Endodermal cell (in vitro differentiated cells): ENCODE results near the gene TMPRSS2. TPM values are rescaled to one million over a fixed set of nuclear protein-coding genes. Genes with fewer than 3 reads are reported as not detected.

ENCODE experiments used
- DNase-seq: peaks from one replicate; pipeline ENCODE4 v3.0.0-alpha.2; 2017
- H3K27ac ChIP-seq: 2 replicates; pipeline ENCODE4 v1.5.1; 2013; ENCODE audit warnings: mild to moderate bottlenecking, low read depth, low read length, moderate library complexity
- H3K27me3 ChIP-seq: 2 replicates; pipeline ENCODE4 v1.6.1; 2013; ENCODE audit warnings: mild to moderate bottlenecking, low read length, moderate library complexity; ENCODE audit not compliant: insufficient read depth, control insufficient read depth, poor library complexity, severe bottlenecking
- H3K36me3 ChIP-seq: 2 replicates; pipeline ENCODE4 v1.7.0; 2013; ENCODE audit warnings: mild to moderate bottlenecking, low read length, moderate library complexity; ENCODE audit not compliant: control insufficient read depth, insufficient read depth
- H3K4me1 ChIP-seq: one replicate; pipeline ENCODE4 v1.7.0; 2013; ENCODE audit warnings: low read length; ENCODE audit not compliant: control insufficient read depth, insufficient read depth
- H3K4me3 ChIP-seq: 2 replicates; pipeline ENCODE4 v1.5.1; 2013; ENCODE audit warnings: mild to moderate bottlenecking, low read length, moderate library complexity
- H3K9ac ChIP-seq: 2 replicates; pipeline ENCODE4 v1.6.1; 2013; ENCODE audit warnings: mild to moderate bottlenecking, low read length, moderate library complexity; ENCODE audit not compliant: poor library complexity, severe bottlenecking; ENCODE audit errors: extremely low read depth
- H3K9me3 ChIP-seq: 2 replicates; pipeline ENCODE4 v1.6.1; 2013; ENCODE audit warnings: mild to moderate bottlenecking, low read length, moderate library complexity; ENCODE audit not compliant: control insufficient read depth
- H3K27ac Mint-ChIP-seq: 2 replicates; pipeline ENCODE4 v1.8.0; 2020; ENCODE audit warnings: mixed read lengths
- H3K27me3 Mint-ChIP-seq: 2 replicates; pipeline ENCODE4 v1.8.0; 2021; ENCODE audit warnings: mild to moderate bottlenecking, mixed read lengths; ENCODE audit not compliant: insufficient read depth
- H3K36me3 Mint-ChIP-seq: 2 replicates; pipeline ENCODE4 v1.8.0; 2020; ENCODE audit warnings: low read depth, mixed read lengths
- H3K4me1 Mint-ChIP-seq: 2 replicates; pipeline ENCODE4 v1.8.0; 2020; ENCODE audit warnings: mixed read lengths
- H3K4me3 Mint-ChIP-seq: 2 replicates; pipeline ENCODE4 v1.8.0; 2020; ENCODE audit warnings: mild to moderate bottlenecking, moderate library complexity, mixed read lengths
- H3K9me3 Mint-ChIP-seq: 2 replicates; pipeline ENCODE4 v1.8.0; 2020; ENCODE audit warnings: mild to moderate bottlenecking, mixed read lengths
- CTCF ChIP-seq: fragments of 200-600 bp; sonication (generic); conservative IDR thresholded peaks from 2 replicates; pipeline ENCODE4 v1.5.0; 2021; ENCODE audit warnings: antibody characterized with exemption, mild to moderate bottlenecking
- WGBS, 2 experiments: methylation state at CpG; one replicate each; pipeline versions ENCODE4 v1.1.5 to v1.1.7; 2013; ENCODE audit warnings: missing lambda C conversion rate in 2 of 2, mixed read lengths in 1 of 2; ENCODE audit not compliant: insufficient coverage in 1 of 2, insufficient read length in 1 of 2; 5-methylcytosine and 5-hydroxymethylcytosine counted together
- total RNA-seq, 2 donors: library from RNA; stranded (reverse); fragmentation: NEBNext Ultra II Directional in 1 of 2; extraction: Animal tissue kit (Norgen Biotek cat#: 25700) in 1 of 2; gene quantifications; 2 replicates in 1 of 2; 3 replicates in 1 of 2; pipeline ENCODE4 v1.2.1, GENCODE V29; 2021

TMPRSS2 gene
- total RNA-seq, 2 donors from 2014 or later, result 17.6 to 19.2 TPM

GRCh38 chr21:41429925-41430491 lies 78.0 kb downstream of the TMPRSS2 start:
- Mint-ChIP-seq H3K27me3 (peaks cover 47% of the 10 kb centered on the region), H3K27ac (no peak overlapping the region), H3K9me3 (peaks cover 7% of the 10 kb centered on the region), H3K4me1 (no peaks in the 10 kb centered on the region), H3K4me3 (no peak overlapping the region), H3K36me3 (no peaks in the 10 kb centered on the region)
- TF ChIP-seq CTCF, result no peak
- Histone ChIP-seq H3K9ac (no peak overlapping the region), H3K27ac (no peak overlapping the region), H3K36me3 (no peaks in the 10 kb centered on the region), H3K4me1 (no peaks in the 10 kb centered on the region), H3K4me3 (no peak overlapping the region), H3K9me3 (peaks cover 6% of the 10 kb centered on the region), H3K27me3 (peaks cover 52% of the 10 kb centered on the region)
- WGBS, 2 experiments, result 86 to 100% methylated on average over 4 to 8 of the region's 9 CpGs
- DNase-seq, result no peak

- TF ChIP-seq CTCF, result no peak
- H3K4me3 ChIP-seq, result no peak overlapping the region
- DNase-seq, result no peak
- Mint-ChIP-seq H3K36me3 (no peaks in the 10 kb centered on the region), H3K27me3 (peaks cover 53% of the 10 kb centered on the region), H3K9me3 (no peaks in the 10 kb centered on the region), H3K4me3 (no peak overlapping the region), H3K4me1 (no peaks in the 10 kb centered on the region), H3K27ac (no peak overlapping the region)
- H3K9ac ChIP-seq, result no peak overlapping the region
- no peak overlapping the region for H3K27ac ChIP-seq
- H3K36me3 ChIP-seq, result no peaks in the 10 kb centered on the region
- no peaks in the 10 kb centered on the region for H3K4me1 ChIP-seq
- peaks cover 57% of the 10 kb centered on the region for H3K27me3 ChIP-seq
- 88 to 92% methylated on average over 2 to 3 of the region's 3 CpGs for WGBS, 2 experiments
- no peaks in the 10 kb centered on the region for H3K9me3 ChIP-seq
Observed at GRCh38 chr21:41429305-41429704, 78.7 kb downstream of the TMPRSS2 start.

- Histone ChIP-seq H3K9me3 (no peaks in the 10 kb centered on the region), H3K4me1 (no peaks in the 10 kb centered on the region), H3K27ac (no peak overlapping the region), H3K27me3 (peaks cover 61% of the 10 kb centered on the region), H3K4me3 (no peak overlapping the region), H3K36me3 (no peaks in the 10 kb centered on the region), H3K9ac (no peak overlapping the region)
- TF ChIP-seq CTCF, result no peak
- no peaks in the 10 kb centered on the region for H3K36me3 Mint-ChIP-seq
- DNase-seq, result no peak
- no peaks in the 10 kb centered on the region for H3K4me1 Mint-ChIP-seq
- peaks cover 56% of the 10 kb centered on the region for H3K27me3 Mint-ChIP-seq
- H3K4me3 Mint-ChIP-seq, result no peak overlapping the region
- no peak overlapping the region for H3K27ac Mint-ChIP-seq
- H3K9me3 Mint-ChIP-seq, result no peaks in the 10 kb centered on the region
- WGBS, 2 experiments, result 86 to 93% methylated on average over 5 to 6 of the region's 6 CpGs
Observed at GRCh38 chr21:41428847-41429246, 79.1 kb downstream of the TMPRSS2 start.
